Thoracic aorta (tissue), 2 donors: Measurements from ENCODE around the gene NAGLU. TPM values are rescaled to one million over a fixed set of nuclear protein-coding genes. Genes with fewer than 3 reads are reported as not detected.
A peak's percentile ranks its signal among the peaks of the same experiment; 100 is the strongest.
"Not testable (repeated sequence)": the region's sequence is repeated elsewhere in the genome, so short reads cannot be mapped to it uniquely, and the experiment has no call there.

Experiments used
- ATAC-seq: fragments of 150-250 bp; one replicate; pipeline ENCODE4 v1.8.0; 2017; ENCODE audit warnings: low read depth; ENCODE audit not compliant: insufficient number of reproducible peaks, low FRiP score
- DNase-seq: peaks from one replicate; pipeline ENCODE4 v3.0.0-alpha.2; 2020; ENCODE audit warnings: low spot score
- H3K27ac ChIP-seq, 2 donors: fragments of 200-600 bp; sonication (generic); 1 replicate in 1 of 2; 2 replicates in 1 of 2; pipeline ENCODE4 v1.5.1; 2016; ENCODE audit warnings: mild to moderate bottlenecking in 2 of 2, moderate library complexity in 2 of 2
- H3K27me3 ChIP-seq: fragments of 200-600 bp; sonication (generic); replicated peaks from 2 replicates; pipeline ENCODE4 v1.6.0; 2016; ENCODE audit warnings: mild to moderate bottlenecking; ENCODE audit not compliant: insufficient read depth
- H3K36me3 ChIP-seq: fragments of 200-600 bp; sonication (generic); one replicate; pipeline ENCODE4 v1.5.1; 2016
- H3K4me1 ChIP-seq, 2 donors: fragments of 200-600 bp; sonication (generic); 1 replicate in 1 of 2; 2 replicates in 1 of 2; pipeline versions ENCODE4 v1.5.1 to v1.6.0; 2016; ENCODE audit warnings: low read depth in 2 of 2, mild to moderate bottlenecking in 1 of 2; ENCODE audit not compliant: control insufficient read depth in 1 of 2
- H3K4me3 ChIP-seq: fragments of 200-600 bp; sonication (generic); 2 replicates; pipeline ENCODE4 v1.5.1; 2016; ENCODE audit warnings: mild to moderate bottlenecking
- H3K9me3 ChIP-seq: fragments of 200-600 bp; sonication (generic); 2 replicates; pipeline ENCODE4 v1.5.1; 2016
- CTCF ChIP-seq: fragments of 200-600 bp; sonication (generic); IDR thresholded peaks from one replicate; pipeline ENCODE4 v1.5.1; 2019; ENCODE audit warnings: antibody characterized with exemption
- total RNA-seq, 2 donors: library from RNA; depleted of rRNA; stranded (reverse); fragments of >200 nt; gene quantifications; one replicate each; pipeline versions ENCODE4 v1.1.0 to v1.2.3, GENCODE V29; 2016

The NAGLU gene
- total RNA-seq, 2 donors from 2014 or later = 86.7 to 130 TPM

- no peaks in the 10 kb centered on the region for H3K27me3 ChIP-seq
- peak overlapping the region; percentile 32 for H3K4me3 ChIP-seq
- TF ChIP-seq CTCF = no peak
- peaks cover 3 to 7% of the 10 kb centered on the region in 2 donors for H3K4me1 ChIP-seq
- ATAC-seq = no peak
- no peak overlapping the region for H3K27ac ChIP-seq
- H3K36me3 ChIP-seq = peaks cover 1% of the 10 kb centered on the region
- DNase-seq = no peak
- H3K9me3 ChIP-seq = no peaks in the 10 kb centered on the region
Observed at GRCh38 chr17:42548070-42548837, 12.2 kb downstream of the NAGLU start.

- Histone ChIP-seq H3K36me3 (no peaks in the 10 kb centered on the region), H3K27me3 (no peaks in the 10 kb centered on the region), H3K9me3 (no peaks in the 10 kb centered on the region), H3K4me1 (peaks cover 11 to 16% of the 10 kb centered on the region in 2 donors), H3K4me3 (no peak overlapping the region), H3K27ac (no peak overlapping the region)
- ATAC-seq (no peak), DNase-seq (no peak)
- TF ChIP-seq CTCF = no peak
Observed at GRCh38 chr17:42548993-42549755, 13.1 kb downstream of the NAGLU start.

GRCh38 chr17:42552736-42553135, 16.7 kb downstream of the NAGLU start, which contains the start of gene HSD17B1:
TSS of gene HSD17B1 (plus strand) at chr17:42552923. CDS start at chr17:42552934, 11 bp downstream.
- Histone ChIP-seq H3K4me1 (peaks cover 17 to 26% of the 10 kb centered on the region in 2 donors), H3K27ac (peak within 1 kb of the TSS; percentile 70 to 81), H3K4me3 (peak within 1 kb of the TSS; percentile 93)
- H3K36me3 ChIP-seq, ATAC-seq, H3K9me3 ChIP-seq, DNase-seq, H3K27me3 ChIP-seq: not testable (repeated sequence)

GRCh38 chr17:42553161-42553818, 17.2 kb downstream of the NAGLU start:
- DNase-seq = no peak

GRCh38 chr17:42553866-42554249, 17.8 kb downstream of the NAGLU start:
- ATAC-seq (no peak), DNase-seq (no peak)
- no peaks in the 10 kb centered on the region for H3K36me3 ChIP-seq
- H3K27ac ChIP-seq = peak overlapping the region; percentile 70 to 81
- no peak for TF ChIP-seq CTCF
- peak overlapping the region; percentile 93 for H3K4me3 ChIP-seq
- H3K9me3 ChIP-seq = no peaks in the 10 kb centered on the region
- no peaks in the 10 kb centered on the region for H3K27me3 ChIP-seq
- peaks cover 15 to 26% of the 10 kb centered on the region in 2 donors for H3K4me1 ChIP-seq

More at GRCh38 chr17:42553161-42553818, 17.2 kb downstream of the NAGLU start:
- peak overlapping the region; percentile 70 to 81 for H3K27ac ChIP-seq
- no peaks in the 10 kb centered on the region for H3K27me3 ChIP-seq
- H3K9me3 ChIP-seq = no peaks in the 10 kb centered on the region
- H3K4me3 ChIP-seq = peak overlapping the region; percentile 93
- ATAC-seq = no peak
- TF ChIP-seq CTCF = no peak
- H3K36me3 ChIP-seq = no peaks in the 10 kb centered on the region
- peaks cover 17 to 26% of the 10 kb centered on the region in 2 donors for H3K4me1 ChIP-seq
